ENCODE data around the gene HADHB.

DNA sequence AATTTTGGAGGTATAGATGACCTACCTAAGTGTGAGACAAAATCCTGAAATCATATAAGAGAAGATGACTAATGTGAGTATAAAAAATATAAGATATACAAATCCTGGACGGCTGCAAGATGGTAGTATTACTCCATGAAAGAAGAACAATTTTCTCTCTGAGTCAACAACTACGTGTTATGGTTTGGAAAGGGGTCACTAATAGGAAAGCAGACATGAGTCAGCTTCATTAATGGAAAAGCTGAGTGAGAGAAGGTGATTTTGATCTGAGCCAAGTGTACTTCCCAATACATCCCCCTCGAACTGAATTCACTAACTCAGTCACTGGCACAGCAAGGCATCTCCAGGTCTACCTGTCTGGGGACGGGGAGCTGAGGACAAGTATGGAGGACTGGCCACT, 81.1 kb downstream of the HADHB start:
- TF ChIP-seq, protein P1, sequence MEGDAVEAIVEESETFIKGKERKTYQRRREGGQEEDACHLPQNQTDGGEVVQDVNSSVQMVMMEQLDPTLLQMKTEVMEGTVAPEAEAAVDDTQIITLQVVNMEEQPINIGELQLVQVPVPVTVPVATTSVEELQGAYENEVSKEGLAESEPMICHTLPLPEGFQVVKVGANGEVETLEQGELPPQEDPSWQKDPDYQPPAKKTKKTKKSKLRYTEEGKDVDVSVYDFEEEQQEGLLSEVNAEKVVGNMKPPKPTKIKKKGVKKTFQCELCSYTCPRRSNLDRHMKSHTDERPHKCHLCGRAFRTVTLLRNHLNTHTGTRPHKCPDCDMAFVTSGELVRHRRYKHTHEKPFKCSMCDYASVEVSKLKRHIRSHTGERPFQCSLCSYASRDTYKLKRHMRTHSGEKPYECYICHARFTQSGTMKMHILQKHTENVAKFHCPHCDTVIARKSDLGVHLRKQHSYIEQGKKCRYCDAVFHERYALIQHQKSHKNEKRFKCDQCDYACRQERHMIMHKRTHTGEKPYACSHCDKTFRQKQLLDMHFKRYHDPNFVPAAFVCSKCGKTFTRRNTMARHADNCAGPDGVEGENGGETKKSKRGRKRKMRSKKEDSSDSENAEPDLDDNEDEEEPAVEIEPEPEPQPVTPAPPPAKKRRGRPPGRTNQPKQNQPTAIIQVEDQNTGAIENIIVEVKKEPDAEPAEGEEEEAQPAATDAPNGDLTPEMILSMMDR (IDR thresholded peaks at IDR 0.05) = no peak
- TF ChIP-seq EP300 (IDR thresholded peaks at IDR 0.05) = no peak
- TF ChIP-seq POLR2AphosphoS5 (IDR thresholded peaks at IDR 0.05) = no peak
